ENCODE results near the gene CDH18. TPM values are rescaled to one million over a fixed set of nuclear protein-coding genes. Genes with fewer than 3 reads are reported as not detected.

The CDH18 gene
- total RNA-seq, 1 experiment from 2014 or later, result 0.15 TPM

- ChIA-PET CTCF (no interaction called here), POLR2A (ENCODE audit: unreplicated experiment) (no interaction called here)
- BruUV-seq (replicated peaks), result no TSS peak
- H3K79me2 ChIP-seq (ENCODE audit: low read length), result no peaks in the 10 kb centered on the region
- no peaks in the 10 kb centered on the region for H4K20me1 ChIP-seq (ENCODE audit: low read length)
- no peaks in the 10 kb centered on the region for H3K4me1 ChIP-seq (ENCODE audit: insufficient read depth, low read length)
- TF ChIP-seq EZH2 (IDR thresholded peaks at IDR 0.05; ENCODE audit: low read length, unreplicated experiment), result no peak
- no peak overlapping the region for H3K4me3 ChIP-seq (ENCODE audit: low read length)
- H3K9ac ChIP-seq (ENCODE audit: low read length), result no peak overlapping the region
- H3K4me2 ChIP-seq (ENCODE audit: low read length), result no peak overlapping the region
- no peak overlapping the region for H3K27ac ChIP-seq (ENCODE audit: low read length)
- DNase-seq (no peak), ATAC-seq (no peak)
- intact Hi-C loops (cut with micrococcal nuclease), result no loop called here
- H3K27me3 ChIP-seq (ENCODE audit: low read length), result no peaks in the 10 kb centered on the region
- no peaks in the 10 kb centered on the region for H3K9me3 ChIP-seq (ENCODE audit: low read length)
- H2AFZ ChIP-seq (ENCODE audit: low read length), result no peak overlapping the region
- H3F3A ChIP-seq (ENCODE audit: low read length, unreplicated experiment), result no peaks in the 10 kb centered on the region
- no peaks in the 10 kb centered on the region for H3K9me2 ChIP-seq (replicated peaks; ENCODE audit: low read length)
- no peaks in the 10 kb centered on the region for H3K36me3 ChIP-seq (ENCODE audit: low read depth, low read length)
These were observed 236.7 kb downstream of the CDH18 start for GRCh38 chr5:19751326-19751725.

GRCh38 chr5:19745247-19745646 is 242.8 kb downstream of the CDH18 start:
- no peaks in the 10 kb centered on the region for H4K20me1 ChIP-seq (ENCODE audit: low read length)
- BruUV-seq (replicated peaks), result no TSS peak
- H3K4me3 ChIP-seq (ENCODE audit: low read length), result no peak overlapping the region
- ChIA-PET CTCF (no interaction called here), POLR2A (ENCODE audit: unreplicated experiment) (no interaction called here)
- H3K36me3 ChIP-seq (ENCODE audit: low read depth, low read length), result no peaks in the 10 kb centered on the region
- H3K9ac ChIP-seq (ENCODE audit: low read length), result no peak overlapping the region
- intact Hi-C loops (cut with micrococcal nuclease), result no loop called here
- no peak overlapping the region for H3K27ac ChIP-seq (ENCODE audit: low read length)
- H3F3A ChIP-seq (ENCODE audit: low read length, unreplicated experiment), result no peaks in the 10 kb centered on the region
- no peaks in the 10 kb centered on the region for H3K4me1 ChIP-seq (ENCODE audit: insufficient read depth, low read length)
- H3K9me3 ChIP-seq (ENCODE audit: low read length), result no peaks in the 10 kb centered on the region
- H3K4me2 ChIP-seq (ENCODE audit: low read length), result no peak overlapping the region
- no peaks in the 10 kb centered on the region for H3K9me2 ChIP-seq (replicated peaks; ENCODE audit: low read length)
- DNase-seq (no peak), ATAC-seq (no peak)
- H2AFZ ChIP-seq (ENCODE audit: low read length), result no peak overlapping the region
- no peaks in the 10 kb centered on the region for H3K27me3 ChIP-seq (ENCODE audit: low read length)
- H3K79me2 ChIP-seq (ENCODE audit: low read length), result no peaks in the 10 kb centered on the region
- no peak for TF ChIP-seq EZH2phosphoT487 (IDR thresholded peaks at IDR 0.05; ENCODE audit: borderline replicate concordance, low read length)
- TF ChIP-seq CTCF (conservative IDR thresholded peaks at IDR 0.05; ENCODE audit: low read depth, low read length), result no peak
- no peak for TF ChIP-seq EZH2 (IDR thresholded peaks at IDR 0.05; ENCODE audit: low read length, unreplicated experiment)

- no TSS peak for BruUV-seq (replicated peaks)
- Histone ChIP-seq H3K9me3 (ENCODE audit: low read length) (no peaks in the 10 kb centered on the region), H3K79me2 (ENCODE audit: low read length) (no peaks in the 10 kb centered on the region), H3K27me3 (ENCODE audit: low read length) (no peaks in the 10 kb centered on the region), H3K27ac (ENCODE audit: low read length) (no peak overlapping the region), H3K4me3 (ENCODE audit: low read length) (no peak overlapping the region), H4K20me1 (ENCODE audit: low read length) (no peaks in the 10 kb centered on the region), H3K9ac (ENCODE audit: low read length) (no peak overlapping the region), H3F3A (ENCODE audit: low read length, unreplicated experiment) (no peaks in the 10 kb centered on the region), H3K4me1 (ENCODE audit: insufficient read depth, low read length) (peaks cover 8% of the 10 kb centered on the region), H3K36me3 (ENCODE audit: low read depth, low read length) (no peaks in the 10 kb centered on the region), H2AFZ (ENCODE audit: low read length) (no peak overlapping the region), H3K4me2 (ENCODE audit: low read length) (no peak overlapping the region), H3K9me2 (replicated peaks; ENCODE audit: low read length) (no peaks in the 10 kb centered on the region)
- ChIA-PET CTCF (no interaction called here), POLR2A (ENCODE audit: unreplicated experiment) (no interaction called here)
- intact Hi-C loops (cut with micrococcal nuclease), result no loop called here
- no peak for TF ChIP-seq EZH2 (IDR thresholded peaks at IDR 0.05; ENCODE audit: low read length, unreplicated experiment)
- TF ChIP-seq CTCF (conservative IDR thresholded peaks at IDR 0.05; ENCODE audit: low read depth, low read length), result no peak
- TF ChIP-seq EZH2phosphoT487 (IDR thresholded peaks at IDR 0.05; ENCODE audit: borderline replicate concordance, low read length), result no peak
- ATAC-seq (no peak), DNase-seq (peak; percentile 25)
These were observed 248.3 kb downstream of the CDH18 start for GRCh38 chr5:19739671-19740070.
